Thyroid gland (tissue), 4 donors: Measurements from ENCODE around the gene TMED5. TPM values are rescaled to one million over a fixed set of nuclear protein-coding genes. Genes with fewer than 3 reads are reported as not detected.

ENCODE experiments used
- DNase-seq, 2 donors: peaks; one replicate each; pipeline ENCODE4 v3.0.0-alpha.2; 2019
- H3K27ac ChIP-seq, 3 donors: fragments of 200-600 bp; sonication (generic); 1 replicate in 2 of 3; 2 replicates in 1 of 3; pipeline ENCODE4 v1.5.1; 2016 to 2019; ENCODE audit warnings: mild to moderate bottlenecking in 1 of 3, moderate library complexity in 1 of 3
- H3K27me3 ChIP-seq: fragments of 200-600 bp; sonication (generic); one replicate; pipeline ENCODE4 v1.5.1; 2019
- H3K36me3 ChIP-seq, 2 donors: fragments of 200-600 bp; sonication (generic); one replicate each; pipeline ENCODE4 v1.5.1; 2016 to 2019
- H3K4me1 ChIP-seq, 2 donors: fragments of 200-600 bp; sonication (generic); one replicate each; pipeline ENCODE4 v1.5.1; 2017 to 2019
- H3K4me3 ChIP-seq, 3 donors: fragments of 200-600 bp; sonication (generic); replicated peaks in 1 of 3; 1 replicate in 2 of 3; 2 replicates in 1 of 3; pipeline ENCODE4 v1.5.1; 2016; ENCODE audit warnings: mild to moderate bottlenecking in 1 of 3
- H3K9me3 ChIP-seq: fragments of 200-600 bp; sonication (generic); one replicate; pipeline ENCODE4 v1.5.1; 2017
- POLR2A ChIP-seq, 2 donors: fragments of 450-650 bp; IDR thresholded peaks; one replicate each; pipeline ENCODE4 v1.6.1; 2017; ENCODE audit warnings: antibody characterized with exemption in 2 of 2, mild to moderate bottlenecking in 2 of 2, moderate library complexity in 1 of 2
- WGBS, 2 donors: methylation state at CpG; one replicate each; pipeline ENCODE4 v1.1.5; 2017; 5-methylcytosine and 5-hydroxymethylcytosine counted together
- intact Hi-C: fragments of 100-400 bp; cut with DNase I; formaldehyde crosslinking; loops from one replicate; pipeline ENCODE4 v1.15.1; 2023
- small RNA-seq: library from RNA; depleted of rRNA; stranded (forward); fragments of <200 nt; gene quantifications from one replicate; pipeline ENCODE3, GENCODE V24; 2016
- total RNA-seq, 4 donors: library from RNA; depleted of rRNA; stranded (reverse); fragments of >200 nt; gene quantifications; one replicate each; pipeline ENCODE4 v1.2.3, GENCODE V29; 2016
- TF ChIP-seq, protein P1 (sequence below), 6 experiments: fragments of 200-600 bp in 3 of 6; fragments of 450-650 bp in 3 of 6; sonication (generic) in 3 of 6; IDR thresholded peaks; one replicate each; pipeline ENCODE4 v1.5.1; 2016 to 2019; ENCODE audit warnings: antibody characterized with exemption in 6 of 6, mild to moderate bottlenecking in 2 of 6, inconsistent platforms in 1 of 6, moderate library complexity in 1 of 6

Gene TMED5
- total RNA-seq, 4 donors from 2014 or later = 96.6 to 100 (median 96.9) TPM

DNA sequence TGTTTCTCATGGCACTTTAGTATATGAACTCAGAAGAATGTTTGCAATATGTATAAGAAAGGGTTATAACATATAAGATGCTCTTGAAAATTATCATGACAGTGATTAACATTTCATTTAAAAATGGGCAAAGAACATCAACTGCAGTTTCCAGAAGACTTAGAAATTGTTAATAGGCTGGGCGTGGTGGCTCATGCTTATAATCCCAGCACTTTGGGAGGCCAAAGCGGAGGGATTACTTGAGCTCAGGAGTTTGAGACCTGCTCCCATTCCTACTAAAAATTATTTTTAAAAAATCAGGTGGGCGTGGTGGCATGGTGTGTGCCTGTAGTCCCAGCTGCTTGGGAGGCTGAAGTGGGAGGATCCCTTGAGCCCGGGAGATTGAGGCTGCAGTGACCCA is 78.1 kb downstream of the TMED5 start:
- Histone ChIP-seq H3K36me3 (no peaks in the 10 kb centered on the region), H3K4me1 (no peaks in the 10 kb centered on the region), H3K4me3 (no peak overlapping the region), H3K27ac (no peak overlapping the region), H3K27me3 (no peaks in the 10 kb centered on the region), H3K9me3 (no peaks in the 10 kb centered on the region)
- intact Hi-C loops = no loop called here
- WGBS, 2 donors = 96 to 97% methylated on average over 4 of the region's 4 CpGs
- TF ChIP-seq, protein P1, sequence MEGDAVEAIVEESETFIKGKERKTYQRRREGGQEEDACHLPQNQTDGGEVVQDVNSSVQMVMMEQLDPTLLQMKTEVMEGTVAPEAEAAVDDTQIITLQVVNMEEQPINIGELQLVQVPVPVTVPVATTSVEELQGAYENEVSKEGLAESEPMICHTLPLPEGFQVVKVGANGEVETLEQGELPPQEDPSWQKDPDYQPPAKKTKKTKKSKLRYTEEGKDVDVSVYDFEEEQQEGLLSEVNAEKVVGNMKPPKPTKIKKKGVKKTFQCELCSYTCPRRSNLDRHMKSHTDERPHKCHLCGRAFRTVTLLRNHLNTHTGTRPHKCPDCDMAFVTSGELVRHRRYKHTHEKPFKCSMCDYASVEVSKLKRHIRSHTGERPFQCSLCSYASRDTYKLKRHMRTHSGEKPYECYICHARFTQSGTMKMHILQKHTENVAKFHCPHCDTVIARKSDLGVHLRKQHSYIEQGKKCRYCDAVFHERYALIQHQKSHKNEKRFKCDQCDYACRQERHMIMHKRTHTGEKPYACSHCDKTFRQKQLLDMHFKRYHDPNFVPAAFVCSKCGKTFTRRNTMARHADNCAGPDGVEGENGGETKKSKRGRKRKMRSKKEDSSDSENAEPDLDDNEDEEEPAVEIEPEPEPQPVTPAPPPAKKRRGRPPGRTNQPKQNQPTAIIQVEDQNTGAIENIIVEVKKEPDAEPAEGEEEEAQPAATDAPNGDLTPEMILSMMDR (IDR thresholded peaks at IDR 0.05) = no peak
- no peak for TF ChIP-seq POLR2A (IDR thresholded peaks at IDR 0.05)
- no peak for DNase-seq

Small RNA genes within 50 kb of the gene (small RNA-seq; reads per million reads assigned to genes)
- gene AC126124.1 = not detected

Other genes with a start within 250 kb of the TMED5 start
- 10 to 100 TPM; 11.7 to 17.5 (median 15.1) TPM for gene DIPK1A, start 219.0 kb downstream of the TMED5 start, total RNA-seq
- 10 to 100 TPM; 29.2 to 59.8 (median 35.0) TPM for gene MTF2, start 101.1 kb downstream of the TMED5 start, total RNA-seq
- gene CCDC18, start 311 bp upstream of the TMED5 start, total RNA-seq = 10 to 100 TPM in 1 of 4 donors, 1 to 10 TPM in 3; 2.2 to 15.5 (median 3.6) TPM
- 10 to 100 TPM; 31.2 to 47.4 (median 34.1) TPM for gene DR1, start 165.5 kb upstream of the TMED5 start, total RNA-seq